Measurements from ENCODE around the gene PPOX. TPM values are rescaled to one million over a fixed set of nuclear protein-coding genes. Genes with fewer than 3 reads are reported as not detected.

Gene PPOX
- total RNA-seq, 4 donors from 2014 or later: 11.3 to 40.5 (median 21.6) TPM

DNA sequence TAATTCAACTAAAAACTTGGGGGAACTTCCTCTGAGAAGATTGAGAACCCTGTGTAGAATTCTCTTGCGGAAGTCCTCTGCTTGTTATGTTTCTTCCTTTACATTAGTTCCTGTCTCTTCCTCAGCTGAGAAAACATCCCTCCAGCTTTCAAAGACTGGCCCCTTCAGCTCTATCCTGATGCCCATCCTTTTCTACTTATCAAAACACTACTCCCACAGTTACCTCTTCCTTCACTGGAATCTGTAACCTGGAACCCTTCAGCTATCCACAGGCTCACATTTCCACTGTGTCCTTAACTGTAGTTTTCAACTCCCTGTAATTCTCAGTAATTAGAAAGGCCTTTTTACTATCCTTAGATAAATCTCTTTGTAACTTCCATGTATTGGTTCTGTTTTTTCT is 27.8 kb upstream of the PPOX start:
- no peak for TF ChIP-seq POLR2A (IDR thresholded peaks at IDR 0.05)
- TF ChIP-seq, protein P1, sequence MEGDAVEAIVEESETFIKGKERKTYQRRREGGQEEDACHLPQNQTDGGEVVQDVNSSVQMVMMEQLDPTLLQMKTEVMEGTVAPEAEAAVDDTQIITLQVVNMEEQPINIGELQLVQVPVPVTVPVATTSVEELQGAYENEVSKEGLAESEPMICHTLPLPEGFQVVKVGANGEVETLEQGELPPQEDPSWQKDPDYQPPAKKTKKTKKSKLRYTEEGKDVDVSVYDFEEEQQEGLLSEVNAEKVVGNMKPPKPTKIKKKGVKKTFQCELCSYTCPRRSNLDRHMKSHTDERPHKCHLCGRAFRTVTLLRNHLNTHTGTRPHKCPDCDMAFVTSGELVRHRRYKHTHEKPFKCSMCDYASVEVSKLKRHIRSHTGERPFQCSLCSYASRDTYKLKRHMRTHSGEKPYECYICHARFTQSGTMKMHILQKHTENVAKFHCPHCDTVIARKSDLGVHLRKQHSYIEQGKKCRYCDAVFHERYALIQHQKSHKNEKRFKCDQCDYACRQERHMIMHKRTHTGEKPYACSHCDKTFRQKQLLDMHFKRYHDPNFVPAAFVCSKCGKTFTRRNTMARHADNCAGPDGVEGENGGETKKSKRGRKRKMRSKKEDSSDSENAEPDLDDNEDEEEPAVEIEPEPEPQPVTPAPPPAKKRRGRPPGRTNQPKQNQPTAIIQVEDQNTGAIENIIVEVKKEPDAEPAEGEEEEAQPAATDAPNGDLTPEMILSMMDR (IDR thresholded peaks at IDR 0.05): no peak
- intact Hi-C loops (cut with DNase I; ENCODE audit: low total_unique reads): no loop called here
- no peak overlapping the region for H3K27ac ChIP-seq

GRCh38 chr1:161139766-161140165 is 26.5 kb upstream of the PPOX start:
- DNase-seq: no peak
- intact Hi-C loops (cut with DNase I; ENCODE audit: low total_unique reads): no loop called here
- Histone ChIP-seq H3K4me3 (no peak overlapping the region), H3K4me1 (no peaks in the 10 kb centered on the region), H3K36me3 (no peaks in the 10 kb centered on the region), H3K27me3 (no peaks in the 10 kb centered on the region), H3K9me3 (no peaks in the 10 kb centered on the region), H3K27ac (no peak overlapping the region)
- no peak for TF ChIP-seq POLR2A (IDR thresholded peaks at IDR 0.05)
- TF ChIP-seq, protein P1 (IDR thresholded peaks at IDR 0.05): peak in 3 of 4 experiments; percentile 18 to 31 (median 23)

More for the DNA sequence above, 27.8 kb upstream of the PPOX start:
- no peak for DNase-seq
- H3K27me3 ChIP-seq: no peaks in the 10 kb centered on the region
- no peak overlapping the region for H3K4me3 ChIP-seq
- no peaks in the 10 kb centered on the region for H3K9me3 ChIP-seq
- peaks cover 0 to 3% of the 10 kb centered on the region in 2 donors for H3K4me1 ChIP-seq
- no peaks in the 10 kb centered on the region for H3K36me3 ChIP-seq

GRCh38 chr1:161140755-161141400 is 25.3 kb upstream of the PPOX start:
- TF ChIP-seq, protein P1 (IDR thresholded peaks at IDR 0.05): no peak
- no peak for TF ChIP-seq POLR2A (IDR thresholded peaks at IDR 0.05)
- intact Hi-C loops (cut with DNase I; ENCODE audit: low total_unique reads): no loop called here
- no peak overlapping the region for H3K4me3 ChIP-seq
- no peaks in the 10 kb centered on the region for H3K27me3 ChIP-seq
- no peaks in the 10 kb centered on the region for H3K36me3 ChIP-seq
- H3K27ac ChIP-seq: no peak overlapping the region
- H3K9me3 ChIP-seq: no peaks in the 10 kb centered on the region
- no peaks in the 10 kb centered on the region for H3K4me1 ChIP-seq
- no peak for DNase-seq

- intact Hi-C loops (cut with DNase I; ENCODE audit: low total_unique reads): no loop called here
- H3K27me3 ChIP-seq: no peaks in the 10 kb centered on the region
- no peaks in the 10 kb centered on the region for H3K36me3 ChIP-seq
- DNase-seq: no peak
- H3K9me3 ChIP-seq: no peaks in the 10 kb centered on the region
- no peak overlapping the region for H3K4me3 ChIP-seq
- TF ChIP-seq POLR2A (IDR thresholded peaks at IDR 0.05): no peak
- TF ChIP-seq, protein P1 (IDR thresholded peaks at IDR 0.05): no peak
- no peak overlapping the region for H3K27ac ChIP-seq
- no peaks in the 10 kb centered on the region for H3K4me1 ChIP-seq
These were observed 20.4 kb upstream of the PPOX start for GRCh38 chr1:161145832-161146231.

GRCh38 chr1:161153176-161153575 is 13.1 kb upstream of the PPOX start:
- no peaks in the 10 kb centered on the region for H3K4me1 ChIP-seq
- peak overlapping the region; percentile 62 to 70 for H3K4me3 ChIP-seq
- peak overlapping the region; percentile 91 for H3K27ac ChIP-seq
- H3K9me3 ChIP-seq: no peaks in the 10 kb centered on the region
- TF ChIP-seq POLR2A (IDR thresholded peaks at IDR 0.05): no peak
- TF ChIP-seq, protein P1 (IDR thresholded peaks at IDR 0.05): no peak
- no peaks in the 10 kb centered on the region for H3K27me3 ChIP-seq
- intact Hi-C loops (cut with DNase I; ENCODE audit: low total_unique reads): no loop called here
- H3K36me3 ChIP-seq: no peaks in the 10 kb centered on the region
- DNase-seq: no peak
